ENCODE results near the gene TEX13B.
"Not testable (repeated sequence)": the region's sequence is repeated elsewhere in the genome, so short reads cannot be mapped to it uniquely, and the experiment has no call there.

Gene TEX13B

DNA sequence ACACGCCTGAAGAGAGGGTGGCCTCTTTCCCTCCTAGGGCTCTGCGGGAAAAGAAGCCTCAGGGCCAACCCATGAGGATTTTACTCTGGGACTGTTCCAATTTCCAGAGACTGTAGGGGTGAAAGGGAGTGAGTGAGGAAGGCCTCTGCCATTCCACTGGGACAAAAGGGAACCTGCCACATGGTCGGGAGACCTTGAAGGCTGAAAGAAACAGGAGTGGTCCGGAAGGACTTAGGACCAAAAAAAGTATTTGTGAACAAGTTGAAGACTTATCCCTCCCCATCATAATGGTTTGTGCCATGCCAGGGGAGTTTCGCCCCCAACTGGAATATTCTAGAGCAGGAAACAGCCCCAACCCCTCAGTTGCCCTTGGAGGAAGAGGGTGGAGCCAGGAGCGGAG, at the start of gene TEX13B:
Gene TEX13B, minus strand, starts transcription at position 15 of the 400 bp plus-strand sequence. CDS start 243 bp downstream, outside the sequence.
- DNase-seq (ENCODE audit: low spot score) = no peak

GRCh38 chrX:108029928-108030711, 48.0 kb upstream of the TEX13B start:
- no peak for DNase-seq (ENCODE audit: low spot score)

GRCh38 chrX:108028854-108029253, 46.7 kb upstream of the TEX13B start:
- no peak for DNase-seq (ENCODE audit: low spot score)

DNA sequence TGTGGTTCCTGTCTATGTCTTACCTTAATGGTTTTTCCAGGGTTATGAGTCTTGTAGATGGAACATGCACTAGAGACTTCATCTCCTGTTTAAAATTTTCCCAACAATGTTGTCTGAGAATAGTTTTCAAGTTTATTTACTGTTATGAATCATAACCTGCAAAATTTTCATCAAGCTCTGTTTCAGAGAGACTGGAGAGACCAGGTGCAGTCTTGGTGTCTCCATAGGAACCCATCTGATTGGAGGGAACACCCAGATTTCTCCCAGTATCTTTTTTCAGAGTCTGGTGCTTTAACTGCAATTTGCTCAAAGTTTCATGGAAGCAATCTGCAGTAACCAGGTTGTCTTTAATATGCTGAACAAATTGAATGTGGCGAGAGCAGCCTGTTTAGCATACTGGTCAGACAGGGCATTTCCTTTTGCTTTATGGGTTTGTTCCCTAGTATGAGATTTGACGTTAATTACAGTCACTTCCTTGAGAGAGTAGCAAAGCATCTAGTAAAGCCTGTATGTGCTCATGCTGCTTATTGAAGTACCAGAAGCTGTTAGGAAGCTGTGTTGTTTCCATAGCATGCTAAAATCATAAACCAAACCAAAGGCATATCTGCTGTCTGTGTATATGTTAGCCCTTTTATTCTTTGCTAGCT, 43.9 kb upstream of the TEX13B start:
- DNase-seq (ENCODE audit: low spot score) = no peak

- no peak for DNase-seq (ENCODE audit: low spot score)
Measured at GRCh38 chrX:108025376-108025775, 43.2 kb upstream of the TEX13B start.

- DNase-seq (ENCODE audit: low spot score) = no peak
Measured at GRCh38 chrX:108022491-108023089, 40.4 kb upstream of the TEX13B start.

GRCh38 chrX:108020631-108021030, 38.5 kb upstream of the TEX13B start:
- peak; percentile 39 for DNase-seq (ENCODE audit: low spot score)

GRCh38 chrX:108019382-108019875, 37.3 kb upstream of the TEX13B start:
- no peak for DNase-seq (ENCODE audit: low spot score)

DNA sequence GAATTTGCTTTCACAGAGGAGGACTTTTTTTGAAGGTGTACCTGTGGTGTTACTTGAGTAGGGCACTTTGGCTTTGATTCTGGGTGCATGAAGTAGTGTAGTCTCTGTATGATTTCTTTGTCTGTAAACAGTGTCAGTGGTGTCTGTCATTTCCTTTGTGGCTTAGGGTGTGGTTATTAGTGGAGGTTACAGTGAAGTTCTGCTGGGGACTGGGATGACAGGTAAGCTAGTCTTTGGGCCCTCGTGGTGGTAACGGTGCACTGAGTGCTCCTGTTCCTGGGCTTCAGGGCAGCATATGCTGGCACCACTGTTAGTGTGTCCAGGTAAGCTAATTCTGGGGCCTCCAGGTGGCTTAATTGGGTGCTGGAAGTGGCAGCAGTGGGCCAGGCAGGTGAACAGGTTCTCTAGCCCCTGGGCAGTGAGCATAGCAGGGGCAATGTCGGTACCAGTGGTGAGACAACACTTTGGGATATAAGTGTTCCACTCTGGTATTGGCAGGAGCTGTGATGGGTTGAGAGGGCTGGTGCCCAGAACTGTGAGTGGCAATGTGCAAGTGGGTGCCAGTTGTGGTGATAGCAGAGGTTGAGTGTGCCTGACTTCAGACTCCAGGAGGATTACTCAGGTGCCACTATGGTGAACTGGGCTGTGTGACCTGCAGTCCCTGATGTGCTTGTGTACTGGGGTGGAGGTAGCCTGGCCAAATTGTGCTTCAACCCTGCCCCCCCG, 36.6 kb upstream of the TEX13B start:
- DNase-seq (ENCODE audit: low spot score) = peak; percentile 65

DNA sequence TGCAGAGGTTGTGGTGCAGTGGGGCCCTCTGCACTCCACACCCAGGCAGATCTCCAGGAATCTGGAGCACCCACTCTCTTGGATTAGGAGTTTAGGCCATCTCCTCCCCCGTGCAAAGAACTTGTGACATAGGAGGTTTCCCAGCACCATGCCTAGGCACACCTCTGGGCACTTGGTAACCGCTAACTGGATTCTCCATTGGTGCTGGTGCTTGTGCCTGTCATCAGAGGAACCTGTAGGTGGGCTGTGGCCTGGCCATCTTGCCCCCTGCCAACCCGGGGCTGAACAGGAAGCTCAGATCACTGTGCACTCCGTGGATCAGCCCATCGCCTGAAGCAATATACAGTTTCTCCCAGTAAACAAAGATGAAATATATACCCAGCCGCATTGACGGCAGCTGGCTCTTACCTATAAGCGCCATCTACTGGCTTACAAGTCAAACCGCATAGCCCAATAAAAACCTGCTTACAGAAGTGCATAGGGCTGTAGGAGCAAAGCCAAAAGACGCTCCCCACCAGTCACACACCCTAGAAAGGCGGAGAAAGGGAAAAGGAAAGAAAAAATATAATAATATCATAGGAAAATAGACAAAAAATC, 19.1 kb upstream of the TEX13B start:
- DNase-seq (ENCODE audit: low spot score) = peak; percentile 71

- DNase-seq (ENCODE audit: low spot score) = no peak
Measured at GRCh38 chrX:108000751-108001150, 18.6 kb upstream of the TEX13B start.

DNA sequence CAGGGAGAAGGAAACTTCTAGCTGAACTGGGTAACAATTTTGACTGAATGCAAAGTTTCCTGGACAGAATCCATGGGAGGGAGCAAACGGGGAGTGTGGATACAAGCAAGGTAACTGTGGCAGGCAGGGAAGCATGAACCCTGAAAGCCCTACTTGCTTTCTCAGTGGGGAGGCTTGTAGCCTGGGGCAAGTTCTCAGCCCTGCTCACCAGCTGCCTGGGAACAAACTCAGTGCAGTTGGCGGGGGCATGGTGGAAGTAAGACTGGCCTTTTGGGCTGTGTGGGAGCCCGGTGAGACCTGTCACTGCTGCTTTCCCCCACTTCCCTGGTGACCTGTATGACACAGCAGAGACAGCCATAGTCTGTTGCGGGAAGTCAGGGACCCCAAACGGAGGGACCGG, 14.0 kb upstream of the TEX13B start:
- DNase-seq (ENCODE audit: low spot score) = no peak

- no peak for DNase-seq (ENCODE audit: low spot score)
Measured at GRCh38 chrX:107985033-107985432, 2.9 kb upstream of the TEX13B start.

DNA sequence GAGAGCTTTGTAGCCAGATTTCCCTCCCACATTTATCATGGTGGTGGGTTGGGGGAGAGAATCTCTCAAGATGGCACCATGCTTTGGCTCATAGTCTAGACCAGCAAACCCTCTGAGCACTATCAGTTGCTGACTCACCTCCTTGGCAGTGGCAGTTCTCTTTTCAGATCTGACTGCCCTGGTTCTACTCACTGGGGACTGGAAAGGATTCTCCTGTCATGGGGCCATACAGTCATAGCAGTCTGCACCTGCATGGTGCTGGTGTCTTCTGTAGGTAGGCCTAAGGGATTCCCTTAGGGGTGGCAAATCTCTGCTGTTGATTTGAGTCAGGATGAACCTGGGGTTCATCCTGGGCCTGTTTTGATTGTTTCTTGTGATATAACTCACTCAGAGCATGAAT, 2.6 kb downstream of the TEX13B start:
- no peak for DNase-seq (ENCODE audit: low spot score)

DNA sequence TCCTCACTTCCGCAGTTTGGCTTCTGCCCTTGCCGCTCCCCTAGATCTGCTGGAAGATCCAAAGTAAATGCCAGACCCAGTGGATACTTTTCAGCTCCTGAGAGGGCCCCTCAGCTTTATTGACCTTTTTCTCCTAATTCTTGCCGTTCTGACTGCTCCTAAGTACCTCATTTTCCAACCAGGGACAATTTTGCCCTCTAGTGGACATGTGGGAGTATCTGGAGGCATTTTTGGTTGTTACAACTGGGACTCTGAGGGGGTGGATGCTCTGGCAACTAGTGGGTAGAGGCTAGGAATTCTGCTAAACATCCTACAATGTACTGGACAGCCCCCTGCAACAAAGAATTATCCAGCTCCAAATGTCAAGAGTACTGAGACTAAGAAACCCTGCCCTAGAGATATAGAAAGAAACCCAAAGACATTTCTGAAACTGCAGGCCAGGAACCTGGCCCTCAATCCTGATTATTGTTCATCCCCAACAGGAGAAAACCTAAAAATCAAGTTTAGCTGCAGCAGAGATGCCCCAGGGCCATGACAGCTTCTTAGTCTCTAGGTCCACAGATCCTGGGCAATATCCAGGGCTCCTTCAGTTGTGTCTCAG, 3.4 kb downstream of the TEX13B start:
- peak; percentile 16 for DNase-seq (ENCODE audit: low spot score)

- DNase-seq (ENCODE audit: low spot score) = no peak
Measured at GRCh38 chrX:107978071-107978470, 4.1 kb downstream of the TEX13B start.

- no peak for DNase-seq (ENCODE audit: low spot score)
Measured at GRCh38 chrX:107971636-107972035, 10.5 kb downstream of the TEX13B start.

- DNase-seq (ENCODE audit: low spot score) = no peak
Measured at GRCh38 chrX:107970073-107970472, 12.1 kb downstream of the TEX13B start.

- no peak for DNase-seq (ENCODE audit: low spot score)
Measured at GRCh38 chrX:107968623-107969022, 13.5 kb downstream of the TEX13B start.

GRCh38 chrX:107955337-107955736, 26.8 kb downstream of the TEX13B start:
- DNase-seq (ENCODE audit: low spot score) = not testable (repeated sequence)

GRCh38 chrX:107940095-107940494, 42.1 kb downstream of the TEX13B start:
- peak; percentile 69 for DNase-seq (ENCODE audit: low spot score)

- DNase-seq (ENCODE audit: low spot score) = no peak
Measured at GRCh38 chrX:107936434-107936730, 45.8 kb downstream of the TEX13B start.

Data from SW480 (cell line).